GM19467 (cell line): ENCODE results near the gene EPG5.
"Not testable (repeated sequence)": the region's sequence is repeated elsewhere in the genome, so short reads cannot be mapped to it uniquely, and the experiment has no call there.

Experiments used
- ATAC-seq: cut with Tn5 transposase; IDR thresholded peaks from one replicate; pipeline ENCODE4 v1.9.1; 2021; ENCODE audit warnings: mild to moderate bottlenecking, moderate library complexity; ENCODE audit not compliant: unreplicated experiment

Gene EPG5

GRCh38 chr18:45841765-45842442, 125.2 kb downstream of the EPG5 start:
- ATAC-seq = no peak

GRCh38 chr18:45841060-45841764, 125.9 kb downstream of the EPG5 start:
- no peak for ATAC-seq

- peak; percentile 65 for ATAC-seq
These were observed 127.4 kb downstream of the EPG5 start for GRCh38 chr18:45839414-45840395.

GRCh38 chr18:45838302-45839070, 128.6 kb downstream of the EPG5 start:
- no peak for ATAC-seq

- no peak for ATAC-seq
These were observed 129.7 kb downstream of the EPG5 start for GRCh38 chr18:45837283-45838070.

- no peak for ATAC-seq
These were observed 130.6 kb downstream of the EPG5 start for GRCh38 chr18:45836242-45837205.

GRCh38 chr18:45835057-45835636, 132.0 kb downstream of the EPG5 start:
- ATAC-seq = no peak

- no peak for ATAC-seq
These were observed 132.8 kb downstream of the EPG5 start for GRCh38 chr18:45834306-45834705.

- no peak for ATAC-seq
These were observed 133.3 kb downstream of the EPG5 start for GRCh38 chr18:45833846-45834245.

GRCh38 chr18:45830917-45831316, 136.2 kb downstream of the EPG5 start:
- ATAC-seq = no peak

GRCh38 chr18:45829855-45830254, 137.3 kb downstream of the EPG5 start:
- ATAC-seq = no peak

GRCh38 chr18:45828917-45829811, 138.0 kb downstream of the EPG5 start:
- ATAC-seq = no peak

- not testable (repeated sequence) for ATAC-seq
These were observed 140.4 kb downstream of the EPG5 start for GRCh38 chr18:45826716-45827115.

GRCh38 chr18:45826084-45826483, 141.0 kb downstream of the EPG5 start:
- no peak for ATAC-seq

- no peak for ATAC-seq
These were observed 141.7 kb downstream of the EPG5 start, which contains the start of gene SIGLEC15 for GRCh38 chr18:45825258-45826044. SIGLEC15 (plus strand) TSS chr18:45825675; CDS start chr18:45825729, 54 bp downstream.

- ATAC-seq = no peak
These were observed 145.4 kb downstream of the EPG5 start for GRCh38 chr18:45821711-45822110.
